ENCODE measurements around the gene KIF6. TPM values are rescaled to one million over a fixed set of nuclear protein-coding genes. Genes with fewer than 3 reads are reported as not detected.

Gene KIF6
- polyA plus RNA-seq, 4 donors = 0.18 to 1.2 TPM; not detected in 2

DNA sequence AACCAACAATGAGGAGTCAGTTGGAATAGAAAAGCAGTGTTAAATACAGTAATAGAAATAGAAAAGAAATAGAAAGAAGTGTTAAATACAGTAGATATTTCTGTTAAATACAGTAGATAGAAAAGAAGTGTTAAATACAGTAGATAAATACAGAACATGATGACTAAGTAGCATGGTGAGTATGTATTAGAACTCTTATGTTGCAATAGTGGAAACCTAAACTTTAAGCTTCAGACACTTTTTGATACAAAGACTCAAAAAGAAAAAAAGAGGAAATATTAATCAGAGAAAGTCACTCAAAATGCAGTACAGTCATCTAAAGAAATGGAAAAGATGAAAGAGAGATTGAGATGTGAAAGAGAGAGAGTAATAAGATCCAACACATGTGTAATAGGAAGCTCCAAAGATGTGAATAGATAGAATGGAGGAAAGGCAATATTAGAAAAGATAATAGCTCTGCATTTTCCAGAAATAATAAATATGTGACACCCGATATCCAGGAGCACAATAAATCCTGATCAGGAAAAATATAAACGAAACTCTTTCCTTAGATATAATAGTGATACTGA lies 271.2 kb downstream of the KIF6 start:
- no peaks in the 10 kb centered on the region for H3K36me3 ChIP-seq (ENCODE audit: control insufficient read depth in 3 of 3, insufficient read depth in 2 of 3, low read depth in 1 of 3, low read length in 3 of 3)
- H3K27me3 ChIP-seq (ENCODE audit: control insufficient read depth in 3 of 3, insufficient read depth in 3 of 3, low read length in 3 of 3) = no peaks in the 10 kb centered on the region
- no peak overlapping the region for H3K4me3 ChIP-seq (ENCODE audit: low read depth in 1 of 3, low read length in 3 of 3)
- WGBS, 3 donors = 69 to 83% (median 83%) methylated on average over 2 of the region's 2 CpGs
- FAIRE-seq (no peak), DNase-seq (no peak)
- H3K4me1 ChIP-seq (ENCODE audit: control insufficient read depth in 3 of 3, insufficient read depth in 2 of 3, low read depth in 1 of 3, low read length in 2 of 3) = no peaks in the 10 kb centered on the region
- H3K27ac ChIP-seq (ENCODE audit: low read depth in 1 of 3, low read length in 2 of 3) = no peak overlapping the region
- H3K9me3 ChIP-seq (ENCODE audit: control insufficient read depth in 2 of 2, insufficient read depth in 1 of 2, low read depth in 1 of 2, low read length in 1 of 2) = no peaks in the 10 kb centered on the region

GRCh38 chr6:39453241-39453640 lies 272.0 kb downstream of the KIF6 start:
- FAIRE-seq = no peak
- no peaks in the 10 kb centered on the region for H3K36me3 ChIP-seq (ENCODE audit: control insufficient read depth in 3 of 3, insufficient read depth in 2 of 3, low read depth in 1 of 3, low read length in 3 of 3)
- WGBS, 3 donors = 75 to 87% (median 78%) methylated on average over 5 of the region's 5 CpGs
- H3K27ac ChIP-seq (ENCODE audit: low read depth in 1 of 3, low read length in 2 of 3) = no peak overlapping the region
- no peak for DNase-seq
- no peaks in the 10 kb centered on the region for H3K9me3 ChIP-seq (ENCODE audit: control insufficient read depth in 2 of 2, insufficient read depth in 1 of 2, low read depth in 1 of 2, low read length in 1 of 2)
- H3K27me3 ChIP-seq (ENCODE audit: control insufficient read depth in 3 of 3, insufficient read depth in 3 of 3, low read length in 3 of 3) = no peaks in the 10 kb centered on the region
- no peak overlapping the region for H3K4me3 ChIP-seq (ENCODE audit: low read depth in 1 of 3, low read length in 3 of 3)
- no peaks in the 10 kb centered on the region for H3K4me1 ChIP-seq (ENCODE audit: control insufficient read depth in 3 of 3, insufficient read depth in 2 of 3, low read depth in 1 of 3, low read length in 2 of 3)

DNA sequence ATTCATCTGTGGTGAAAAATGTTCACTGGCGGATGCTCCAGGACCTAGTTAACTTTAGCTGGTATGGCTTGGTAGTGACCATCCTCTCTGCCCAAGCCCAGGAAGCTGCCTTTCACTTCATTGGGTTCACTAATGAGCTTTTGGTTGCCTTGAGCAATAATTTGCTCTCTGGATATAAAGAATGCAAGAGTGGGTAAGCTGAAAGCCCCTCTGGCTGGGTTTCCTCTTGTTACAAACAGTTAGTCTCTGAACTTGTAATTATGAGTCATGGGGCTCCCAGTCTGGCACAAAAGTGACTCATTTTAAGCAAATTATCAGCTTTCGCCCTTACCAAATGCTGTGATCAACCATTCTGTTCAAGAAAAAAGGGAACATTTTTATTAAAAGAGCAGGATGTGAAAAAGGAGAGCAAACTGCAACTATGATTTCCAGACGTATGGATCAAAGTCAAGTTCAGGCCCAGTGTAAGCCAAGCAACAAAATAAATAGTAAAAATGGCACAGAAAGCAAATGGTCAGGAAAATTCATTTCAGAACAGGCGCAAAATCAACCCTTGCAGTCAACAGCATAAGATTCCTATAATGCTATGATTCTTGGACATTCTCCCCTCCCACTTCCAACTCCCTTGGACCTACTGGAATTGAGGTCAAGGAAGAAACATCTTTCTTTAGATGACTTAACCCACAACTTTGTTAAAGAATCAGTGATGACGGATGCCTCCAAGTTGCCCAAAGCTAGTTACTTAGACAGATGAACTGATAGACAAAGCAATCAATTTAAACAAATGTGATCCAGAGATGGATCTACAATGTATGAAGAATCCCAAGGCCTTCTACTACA lies 272.7 kb downstream of the KIF6 start:
- no peaks in the 10 kb centered on the region for H3K9me3 ChIP-seq (ENCODE audit: control insufficient read depth in 2 of 2, insufficient read depth in 1 of 2, low read depth in 1 of 2, low read length in 1 of 2)
- no peak for FAIRE-seq
- no peak overlapping the region for H3K27ac ChIP-seq (ENCODE audit: low read depth in 1 of 3, low read length in 2 of 3)
- H3K4me1 ChIP-seq (ENCODE audit: control insufficient read depth in 3 of 3, insufficient read depth in 2 of 3, low read depth in 1 of 3, low read length in 2 of 3) = no peaks in the 10 kb centered on the region
- H3K4me3 ChIP-seq (ENCODE audit: low read depth in 1 of 3, low read length in 3 of 3) = no peak overlapping the region
- DNase-seq = no peak
- 79 to 93% (median 87%) methylated on average over 5 of the region's 5 CpGs for WGBS, 3 donors
- H3K27me3 ChIP-seq (ENCODE audit: control insufficient read depth in 3 of 3, insufficient read depth in 3 of 3, low read length in 3 of 3) = no peaks in the 10 kb centered on the region
- no peaks in the 10 kb centered on the region for H3K36me3 ChIP-seq (ENCODE audit: control insufficient read depth in 3 of 3, insufficient read depth in 2 of 3, low read depth in 1 of 3, low read length in 3 of 3)

- no peak overlapping the region for H3K4me3 ChIP-seq (ENCODE audit: low read depth in 1 of 3, low read length in 3 of 3)
- H3K9me3 ChIP-seq (ENCODE audit: control insufficient read depth in 2 of 2, insufficient read depth in 1 of 2, low read depth in 1 of 2, low read length in 1 of 2) = no peaks in the 10 kb centered on the region
- WGBS, 3 donors = 43 to 66% (median 56%) methylated on average over 2 of the region's 2 CpGs
- H3K4me1 ChIP-seq (ENCODE audit: control insufficient read depth in 3 of 3, insufficient read depth in 2 of 3, low read depth in 1 of 3, low read length in 2 of 3) = no peaks in the 10 kb centered on the region
- DNase-seq (no peak), FAIRE-seq (no peak)
- no peaks in the 10 kb centered on the region for H3K36me3 ChIP-seq (ENCODE audit: control insufficient read depth in 3 of 3, insufficient read depth in 2 of 3, low read depth in 1 of 3, low read length in 3 of 3)
- H3K27me3 ChIP-seq (ENCODE audit: control insufficient read depth in 3 of 3, insufficient read depth in 3 of 3, low read length in 3 of 3) = no peaks in the 10 kb centered on the region
- no peak overlapping the region for H3K27ac ChIP-seq (ENCODE audit: low read depth in 1 of 3, low read length in 2 of 3)
Measured at GRCh38 chr6:39451831-39452230, 273.4 kb downstream of the KIF6 start.

DNA sequence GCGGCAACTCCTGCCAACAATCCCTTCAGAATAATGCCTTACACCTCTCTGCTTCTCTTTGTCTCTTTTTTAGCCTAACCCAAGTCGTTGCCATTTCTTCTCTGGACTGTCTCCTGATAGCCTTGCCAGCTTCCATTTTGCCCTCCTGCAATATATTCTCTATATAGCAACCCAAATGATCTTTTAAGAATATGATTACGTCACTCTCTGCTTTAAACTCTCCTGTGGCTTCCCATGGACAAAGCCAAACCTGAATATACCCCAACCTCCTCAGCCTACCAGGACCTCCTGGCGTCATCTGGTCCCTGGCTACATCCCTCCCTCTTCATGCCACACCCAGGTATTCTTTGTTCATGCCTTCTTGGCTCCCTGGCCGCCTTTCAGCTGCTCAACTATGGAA lies 276.2 kb downstream of the KIF6 start:
- Histone ChIP-seq H3K9me3 (ENCODE audit: control insufficient read depth in 2 of 2, insufficient read depth in 1 of 2, low read depth in 1 of 2, low read length in 1 of 2) (no peaks in the 10 kb centered on the region), H3K4me1 (ENCODE audit: control insufficient read depth in 3 of 3, insufficient read depth in 2 of 3, low read depth in 1 of 3, low read length in 2 of 3) (no peaks in the 10 kb centered on the region), H3K27ac (ENCODE audit: low read depth in 1 of 3, low read length in 2 of 3) (no peak overlapping the region), H3K36me3 (ENCODE audit: control insufficient read depth in 3 of 3, insufficient read depth in 2 of 3, low read depth in 1 of 3, low read length in 3 of 3) (no peaks in the 10 kb centered on the region), H3K4me3 (ENCODE audit: low read depth in 1 of 3, low read length in 3 of 3) (no peak overlapping the region), H3K27me3 (ENCODE audit: control insufficient read depth in 3 of 3, insufficient read depth in 3 of 3, low read length in 3 of 3) (no peaks in the 10 kb centered on the region)
- 62 to 80% (median 63%) methylated on average over 5 of the region's 5 CpGs for WGBS, 3 donors
- FAIRE-seq = no peak
- no peak for DNase-seq

DNA sequence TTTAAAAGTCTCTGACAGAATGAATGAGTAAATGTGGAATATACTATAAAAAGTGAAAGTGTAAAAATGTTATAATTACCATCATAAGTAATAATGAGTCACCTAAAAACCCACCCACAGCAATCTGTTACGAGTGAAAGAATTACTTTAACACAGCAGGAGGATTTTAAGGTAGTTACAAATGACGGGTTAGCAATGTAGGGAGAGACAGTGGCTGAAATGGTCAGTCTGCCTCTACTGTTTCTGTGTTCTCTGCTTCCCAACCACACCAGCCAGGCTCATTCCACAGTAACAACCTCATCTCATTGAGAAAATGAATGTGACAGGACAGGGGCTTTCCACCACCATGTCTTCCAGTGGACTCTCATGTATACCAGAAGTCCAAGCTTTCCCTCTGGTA lies 278.3 kb downstream of the KIF6 start:
- no peaks in the 10 kb centered on the region for H3K9me3 ChIP-seq (ENCODE audit: control insufficient read depth in 2 of 2, insufficient read depth in 1 of 2, low read depth in 1 of 2, low read length in 1 of 2)
- no peaks in the 10 kb centered on the region for H3K27me3 ChIP-seq (ENCODE audit: control insufficient read depth in 3 of 3, insufficient read depth in 3 of 3, low read length in 3 of 3)
- FAIRE-seq (no peak), DNase-seq (no peak)
- H3K27ac ChIP-seq (ENCODE audit: low read depth in 1 of 3, low read length in 2 of 3) = no peak overlapping the region
- H3K36me3 ChIP-seq (ENCODE audit: control insufficient read depth in 3 of 3, insufficient read depth in 2 of 3, low read depth in 1 of 3, low read length in 3 of 3) = no peaks in the 10 kb centered on the region
- no peak overlapping the region for H3K4me3 ChIP-seq (ENCODE audit: low read depth in 1 of 3, low read length in 3 of 3)
- 57 to 67% (median 60%) methylated on average over 2 of the region's 2 CpGs for WGBS, 3 donors
- no peaks in the 10 kb centered on the region for H3K4me1 ChIP-seq (ENCODE audit: control insufficient read depth in 3 of 3, insufficient read depth in 2 of 3, low read depth in 1 of 3, low read length in 2 of 3)

GRCh38 chr6:39445667-39446066 lies 279.5 kb downstream of the KIF6 start:
- Histone ChIP-seq H3K27me3 (ENCODE audit: control insufficient read depth in 3 of 3, insufficient read depth in 3 of 3, low read length in 3 of 3) (no peaks in the 10 kb centered on the region), H3K9me3 (ENCODE audit: control insufficient read depth in 2 of 2, insufficient read depth in 1 of 2, low read depth in 1 of 2, low read length in 1 of 2) (no peaks in the 10 kb centered on the region), H3K4me3 (ENCODE audit: low read depth in 1 of 3, low read length in 3 of 3) (no peak overlapping the region), H3K27ac (ENCODE audit: low read depth in 1 of 3, low read length in 2 of 3) (no peak overlapping the region), H3K36me3 (ENCODE audit: control insufficient read depth in 3 of 3, insufficient read depth in 2 of 3, low read depth in 1 of 3, low read length in 3 of 3) (no peaks in the 10 kb centered on the region), H3K4me1 (ENCODE audit: control insufficient read depth in 3 of 3, insufficient read depth in 2 of 3, low read depth in 1 of 3, low read length in 2 of 3) (no peaks in the 10 kb centered on the region)
- FAIRE-seq (no peak), DNase-seq (no peak)
- 59 to 75% (median 61%) methylated on average over 1 of the region's 1 CpG for WGBS, 3 donors

DNA sequence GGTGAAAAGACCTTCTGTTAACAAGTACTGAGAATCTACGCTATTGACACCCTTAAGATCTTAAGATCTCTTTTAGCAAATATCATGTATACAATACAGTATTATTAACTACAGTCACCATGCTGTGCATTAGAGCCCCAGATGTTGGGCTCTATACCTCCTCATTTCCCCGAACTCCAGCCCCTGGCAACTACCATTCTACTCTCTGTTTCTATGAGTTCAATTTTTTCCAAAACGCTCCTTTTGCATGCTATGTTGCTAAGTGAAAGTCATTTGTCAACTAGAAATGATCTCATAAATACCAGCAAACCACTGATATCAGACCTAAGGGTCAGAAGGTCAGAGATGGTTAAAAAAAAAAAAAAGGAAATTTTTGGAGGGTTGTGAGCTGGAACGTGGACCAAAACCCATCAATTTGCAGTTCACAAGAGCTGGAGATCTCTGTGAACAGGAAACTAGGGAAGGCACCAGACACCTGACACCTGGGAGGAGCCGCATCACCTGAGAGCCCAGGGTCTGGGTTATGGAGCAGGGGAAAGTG lies 280.7 kb downstream of the KIF6 start:
- DNase-seq (no peak), FAIRE-seq (no peak)
- H3K36me3 ChIP-seq (ENCODE audit: control insufficient read depth in 3 of 3, insufficient read depth in 2 of 3, low read depth in 1 of 3, low read length in 3 of 3) = no peaks in the 10 kb centered on the region
- 65 to 82% (median 67%) methylated on average over 5 of the region's 5 CpGs for WGBS, 3 donors
- H3K27me3 ChIP-seq (ENCODE audit: control insufficient read depth in 3 of 3, insufficient read depth in 3 of 3, low read length in 3 of 3) = no peaks in the 10 kb centered on the region
- H3K27ac ChIP-seq (ENCODE audit: low read depth in 1 of 3, low read length in 2 of 3) = no peak overlapping the region
- no peaks in the 10 kb centered on the region for H3K4me1 ChIP-seq (ENCODE audit: control insufficient read depth in 3 of 3, insufficient read depth in 2 of 3, low read depth in 1 of 3, low read length in 2 of 3)
- no peak overlapping the region for H3K4me3 ChIP-seq (ENCODE audit: low read depth in 1 of 3, low read length in 3 of 3)
- no peaks in the 10 kb centered on the region for H3K9me3 ChIP-seq (ENCODE audit: control insufficient read depth in 2 of 2, insufficient read depth in 1 of 2, low read depth in 1 of 2, low read length in 1 of 2)

Measured in small intestine (tissue), 7 donors.